Measurements from ENCODE around the gene LSMEM2. TPM values are rescaled to one million over a fixed set of nuclear protein-coding genes. Genes with fewer than 3 reads are reported as not detected.

Gene LSMEM2
- total and polyA plus RNA-seq, 2 experiments from 2014 or later: 0.59 to 0.86 TPM

DNA sequence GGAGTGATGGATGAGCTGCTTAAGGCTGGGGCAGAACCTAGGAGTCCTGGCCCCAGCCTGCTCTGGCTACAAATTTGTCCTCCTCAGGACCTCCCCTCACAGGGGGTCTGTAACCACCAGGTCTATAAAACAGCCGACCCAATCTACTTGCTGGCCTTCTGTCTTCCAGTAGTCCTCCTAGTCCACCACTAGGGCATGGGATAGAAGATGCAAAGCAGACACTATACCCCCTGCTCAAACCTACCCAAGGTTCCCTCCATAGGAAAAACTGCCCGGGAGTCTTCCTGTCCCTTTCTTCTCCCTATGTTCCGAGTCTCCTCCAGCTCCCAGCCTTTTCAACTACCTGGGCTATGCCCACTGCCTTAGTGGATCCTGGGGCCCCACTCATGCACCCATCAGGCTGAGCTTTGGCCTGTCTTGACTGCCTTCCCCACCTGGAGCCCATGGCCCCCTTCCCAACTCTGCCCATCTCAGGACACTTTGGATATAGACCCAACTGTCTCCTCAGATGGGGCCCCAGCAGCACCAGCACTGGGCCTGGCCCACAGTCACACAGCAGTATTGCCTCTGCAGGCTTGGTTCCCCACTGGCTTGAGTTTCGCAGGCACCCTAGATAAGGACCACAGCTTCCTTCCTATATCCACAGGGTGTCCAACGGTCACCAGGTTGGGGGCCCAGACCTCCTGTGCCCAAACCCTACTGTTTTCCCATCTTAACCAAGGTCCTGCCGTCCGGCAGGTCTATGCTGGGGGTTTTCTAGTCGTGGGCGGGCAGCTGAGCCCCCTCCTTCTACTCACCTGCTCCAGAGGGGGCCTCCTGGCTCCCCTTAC, 19.2 kb downstream of the LSMEM2 start:
- Mint-ChIP-seq H3K27ac (no peak overlapping the region), H3K4me1 (peaks cover 20% of the 10 kb centered on the region), H3K9me3 (no peaks in the 10 kb centered on the region; the same call in 2 of the 3 replicates), H3K36me3 (ENCODE audit: low read depth) (no peaks in the 10 kb centered on the region), H3K27me3 (ENCODE audit: insufficient read depth, low read depth, poor library complexity) (peaks cover 22% of the 10 kb centered on the region), H3K4me3 (peak overlapping the region; percentile 98)
- ATAC-seq: no peak
- peak overlapping the region; percentile 100; the same call in 1 of the 2 replicates for H2AFZ ChIP-seq
- H3K27ac ChIP-seq (ENCODE audit: low read depth): no peak overlapping the region
- peaks cover 21% of the 10 kb centered on the region for H3K4me1 ChIP-seq (ENCODE audit: insufficient read depth)
- TF ChIP-seq EZH2 (IDR thresholded peaks at IDR 0.05; ENCODE audit: low read depth, unreplicated experiment): no peak
- TF ChIP-seq NANOG (IDR thresholded peaks at IDR 0.05; ENCODE audit: borderline replicate concordance): no peak
- TF ChIP-seq, protein P1, sequence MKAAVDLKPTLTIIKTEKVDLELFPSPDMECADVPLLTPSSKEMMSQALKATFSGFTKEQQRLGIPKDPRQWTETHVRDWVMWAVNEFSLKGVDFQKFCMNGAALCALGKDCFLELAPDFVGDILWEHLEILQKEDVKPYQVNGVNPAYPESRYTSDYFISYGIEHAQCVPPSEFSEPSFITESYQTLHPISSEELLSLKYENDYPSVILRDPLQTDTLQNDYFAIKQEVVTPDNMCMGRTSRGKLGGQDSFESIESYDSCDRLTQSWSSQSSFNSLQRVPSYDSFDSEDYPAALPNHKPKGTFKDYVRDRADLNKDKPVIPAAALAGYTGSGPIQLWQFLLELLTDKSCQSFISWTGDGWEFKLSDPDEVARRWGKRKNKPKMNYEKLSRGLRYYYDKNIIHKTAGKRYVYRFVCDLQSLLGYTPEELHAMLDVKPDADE (IDR thresholded peaks at IDR 0.05): no peak
- no peak for TF ChIP-seq EZH2phosphoT487 (IDR thresholded peaks at IDR 0.05; ENCODE audit: unreplicated experiment)
- TF ChIP-seq ZNF331 (CRISPR knock-in tag; IDR thresholded peaks at IDR 0.05; ENCODE audit: low read depth): no peak
- no peak for TF ChIP-seq CREB1 (CRISPR knock-in tag; IDR thresholded peaks at IDR 0.05; ENCODE audit: low read depth)
- TF ChIP-seq STAT1 (IDR thresholded peaks at IDR 0.05; ENCODE audit: unreplicated experiment): no peak
- TF ChIP-seq, protein P2, sequence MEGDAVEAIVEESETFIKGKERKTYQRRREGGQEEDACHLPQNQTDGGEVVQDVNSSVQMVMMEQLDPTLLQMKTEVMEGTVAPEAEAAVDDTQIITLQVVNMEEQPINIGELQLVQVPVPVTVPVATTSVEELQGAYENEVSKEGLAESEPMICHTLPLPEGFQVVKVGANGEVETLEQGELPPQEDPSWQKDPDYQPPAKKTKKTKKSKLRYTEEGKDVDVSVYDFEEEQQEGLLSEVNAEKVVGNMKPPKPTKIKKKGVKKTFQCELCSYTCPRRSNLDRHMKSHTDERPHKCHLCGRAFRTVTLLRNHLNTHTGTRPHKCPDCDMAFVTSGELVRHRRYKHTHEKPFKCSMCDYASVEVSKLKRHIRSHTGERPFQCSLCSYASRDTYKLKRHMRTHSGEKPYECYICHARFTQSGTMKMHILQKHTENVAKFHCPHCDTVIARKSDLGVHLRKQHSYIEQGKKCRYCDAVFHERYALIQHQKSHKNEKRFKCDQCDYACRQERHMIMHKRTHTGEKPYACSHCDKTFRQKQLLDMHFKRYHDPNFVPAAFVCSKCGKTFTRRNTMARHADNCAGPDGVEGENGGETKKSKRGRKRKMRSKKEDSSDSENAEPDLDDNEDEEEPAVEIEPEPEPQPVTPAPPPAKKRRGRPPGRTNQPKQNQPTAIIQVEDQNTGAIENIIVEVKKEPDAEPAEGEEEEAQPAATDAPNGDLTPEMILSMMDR (conservative IDR thresholded peaks at IDR 0.05; ENCODE audit: low read depth in 2 of 2): no peak; a peak in 1 of 4 replicates
- no peak for TF ChIP-seq POLR2AphosphoS5 (IDR thresholded peaks at IDR 0.05; ENCODE audit: low read depth)
- TF ChIP-seq, protein P3, sequence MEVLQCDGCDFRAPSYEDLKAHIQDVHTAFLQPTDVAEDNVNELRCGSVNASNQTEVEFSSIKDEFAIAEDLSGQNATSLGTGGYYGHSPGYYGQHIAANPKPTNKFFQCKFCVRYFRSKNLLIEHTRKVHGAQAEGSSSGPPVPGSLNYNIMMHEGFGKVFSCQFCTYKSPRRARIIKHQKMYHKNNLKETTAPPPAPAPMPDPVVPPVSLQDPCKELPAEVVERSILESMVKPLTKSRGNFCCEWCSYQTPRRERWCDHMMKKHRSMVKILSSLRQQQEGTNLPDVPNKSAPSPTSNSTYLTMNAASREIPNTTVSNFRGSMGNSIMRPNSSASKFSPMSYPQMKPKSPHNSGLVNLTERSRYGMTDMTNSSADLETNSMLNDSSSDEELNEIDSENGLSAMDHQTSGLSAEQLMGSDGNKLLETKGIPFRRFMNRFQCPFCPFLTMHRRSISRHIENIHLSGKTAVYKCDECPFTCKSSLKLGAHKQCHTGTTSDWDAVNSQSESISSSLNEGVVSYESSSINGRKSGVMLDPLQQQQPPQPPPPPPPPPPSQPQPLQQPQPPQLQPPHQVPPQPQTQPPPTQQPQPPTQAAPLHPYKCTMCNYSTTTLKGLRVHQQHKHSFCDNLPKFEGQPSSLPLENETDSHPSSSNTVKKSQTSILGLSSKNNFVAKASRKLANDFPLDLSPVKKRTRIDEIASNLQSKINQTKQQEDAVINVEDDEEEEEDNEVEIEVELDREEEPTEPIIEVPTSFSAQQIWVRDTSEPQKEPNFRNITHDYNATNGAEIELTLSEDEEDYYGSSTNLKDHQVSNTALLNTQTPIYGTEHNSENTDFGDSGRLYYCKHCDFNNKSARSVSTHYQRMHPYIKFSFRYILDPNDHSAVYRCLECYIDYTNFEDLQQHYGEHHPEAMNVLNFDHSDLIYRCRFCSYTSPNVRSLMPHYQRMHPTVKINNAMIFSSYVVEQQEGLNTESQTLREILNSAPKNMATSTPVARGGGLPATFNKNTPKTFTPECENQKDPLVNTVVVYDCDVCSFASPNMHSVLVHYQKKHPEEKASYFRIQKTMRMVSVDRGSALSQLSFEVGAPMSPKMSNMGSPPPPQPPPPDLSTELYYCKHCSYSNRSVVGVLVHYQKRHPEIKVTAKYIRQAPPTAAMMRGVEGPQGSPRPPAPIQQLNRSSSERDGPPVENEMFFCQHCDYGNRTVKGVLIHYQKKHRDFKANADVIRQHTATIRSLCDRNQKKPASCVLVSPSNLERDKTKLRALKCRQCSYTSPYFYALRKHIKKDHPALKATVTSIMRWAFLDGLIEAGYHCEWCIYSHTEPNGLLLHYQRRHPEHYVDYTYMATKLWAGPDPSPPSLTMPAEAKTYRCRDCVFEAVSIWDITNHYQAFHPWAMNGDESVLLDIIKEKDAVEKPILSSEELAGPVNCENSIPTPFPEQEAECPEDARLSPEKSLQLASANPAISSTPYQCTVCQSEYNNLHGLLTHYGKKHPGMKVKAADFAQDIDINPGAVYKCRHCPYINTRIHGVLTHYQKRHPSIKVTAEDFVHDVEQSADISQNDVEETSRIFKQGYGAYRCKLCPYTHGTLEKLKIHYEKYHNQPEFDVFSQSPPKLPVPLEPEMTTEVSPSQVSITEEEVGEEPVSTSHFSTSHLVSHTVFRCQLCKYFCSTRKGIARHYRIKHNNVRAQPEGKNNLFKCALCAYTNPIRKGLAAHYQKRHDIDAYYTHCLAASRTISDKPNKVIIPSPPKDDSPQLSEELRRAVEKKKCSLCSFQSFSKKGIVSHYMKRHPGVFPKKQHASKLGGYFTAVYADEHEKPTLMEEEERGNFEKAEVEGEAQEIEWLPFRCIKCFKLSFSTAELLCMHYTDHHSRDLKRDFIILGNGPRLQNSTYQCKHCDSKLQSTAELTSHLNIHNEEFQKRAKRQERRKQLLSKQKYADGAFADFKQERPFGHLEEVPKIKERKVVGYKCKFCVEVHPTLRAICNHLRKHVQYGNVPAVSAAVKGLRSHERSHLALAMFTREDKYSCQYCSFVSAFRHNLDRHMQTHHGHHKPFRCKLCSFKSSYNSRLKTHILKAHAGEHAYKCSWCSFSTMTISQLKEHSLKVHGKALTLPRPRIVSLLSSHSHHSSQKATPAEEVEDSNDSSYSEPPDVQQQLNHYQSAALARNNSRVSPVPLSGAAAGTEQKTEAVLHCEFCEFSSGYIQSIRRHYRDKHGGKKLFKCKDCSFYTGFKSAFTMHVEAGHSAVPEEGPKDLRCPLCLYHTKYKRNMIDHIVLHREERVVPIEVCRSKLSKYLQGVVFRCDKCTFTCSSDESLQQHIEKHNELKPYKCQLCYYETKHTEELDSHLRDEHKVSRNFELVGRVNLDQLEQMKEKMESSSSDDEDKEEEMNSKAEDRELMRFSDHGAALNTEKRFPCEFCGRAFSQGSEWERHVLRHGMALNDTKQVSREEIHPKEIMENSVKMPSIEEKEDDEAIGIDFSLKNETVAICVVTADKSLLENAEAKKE (CRISPR knock-in tag; IDR thresholded peaks at IDR 0.05): no peak
- no peak for TF ChIP-seq JUNB (IDR thresholded peaks at IDR 0.05; ENCODE audit: unreplicated experiment)
- TF ChIP-seq, protein P4, sequence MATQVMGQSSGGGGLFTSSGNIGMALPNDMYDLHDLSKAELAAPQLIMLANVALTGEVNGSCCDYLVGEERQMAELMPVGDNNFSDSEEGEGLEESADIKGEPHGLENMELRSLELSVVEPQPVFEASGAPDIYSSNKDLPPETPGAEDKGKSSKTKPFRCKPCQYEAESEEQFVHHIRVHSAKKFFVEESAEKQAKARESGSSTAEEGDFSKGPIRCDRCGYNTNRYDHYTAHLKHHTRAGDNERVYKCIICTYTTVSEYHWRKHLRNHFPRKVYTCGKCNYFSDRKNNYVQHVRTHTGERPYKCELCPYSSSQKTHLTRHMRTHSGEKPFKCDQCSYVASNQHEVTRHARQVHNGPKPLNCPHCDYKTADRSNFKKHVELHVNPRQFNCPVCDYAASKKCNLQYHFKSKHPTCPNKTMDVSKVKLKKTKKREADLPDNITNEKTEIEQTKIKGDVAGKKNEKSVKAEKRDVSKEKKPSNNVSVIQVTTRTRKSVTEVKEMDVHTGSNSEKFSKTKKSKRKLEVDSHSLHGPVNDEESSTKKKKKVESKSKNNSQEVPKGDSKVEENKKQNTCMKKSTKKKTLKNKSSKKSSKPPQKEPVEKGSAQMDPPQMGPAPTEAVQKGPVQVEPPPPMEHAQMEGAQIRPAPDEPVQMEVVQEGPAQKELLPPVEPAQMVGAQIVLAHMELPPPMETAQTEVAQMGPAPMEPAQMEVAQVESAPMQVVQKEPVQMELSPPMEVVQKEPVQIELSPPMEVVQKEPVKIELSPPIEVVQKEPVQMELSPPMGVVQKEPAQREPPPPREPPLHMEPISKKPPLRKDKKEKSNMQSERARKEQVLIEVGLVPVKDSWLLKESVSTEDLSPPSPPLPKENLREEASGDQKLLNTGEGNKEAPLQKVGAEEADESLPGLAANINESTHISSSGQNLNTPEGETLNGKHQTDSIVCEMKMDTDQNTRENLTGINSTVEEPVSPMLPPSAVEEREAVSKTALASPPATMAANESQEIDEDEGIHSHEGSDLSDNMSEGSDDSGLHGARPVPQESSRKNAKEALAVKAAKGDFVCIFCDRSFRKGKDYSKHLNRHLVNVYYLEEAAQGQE (IDR thresholded peaks at IDR 0.05; ENCODE audit: unreplicated experiment): no peak
- no peak for TF ChIP-seq ZNF114 (CRISPR knock-in tag; IDR thresholded peaks at IDR 0.05)
- no peaks in the 10 kb centered on the region for H3K9me2 ChIP-seq (ENCODE audit: insufficient read depth)
- H3K27me3 ChIP-seq (ENCODE audit: insufficient read depth): no peaks in the 10 kb centered on the region
- H3K4me3 ChIP-seq: peak overlapping the region; percentile 97
- no peaks in the 10 kb centered on the region for H3K79me2 ChIP-seq (replicated peaks; ENCODE audit: insufficient read depth)
- DNase-seq (ENCODE audit: low spot score): peak; percentile 32
- peak overlapping the region; percentile 97 for H3K4me2 ChIP-seq
- H3F3A ChIP-seq (replicated peaks; ENCODE audit: low read depth): peaks cover 14% of the 10 kb centered on the region
- H3K36me3 ChIP-seq (ENCODE audit: insufficient read depth): no peaks in the 10 kb centered on the region
- H4K20me1 ChIP-seq (replicated peaks; ENCODE audit: insufficient read depth): no peaks in the 10 kb centered on the region

Data from GM23338 (cell line).